Activated T-helper 2 cell treated with anti-CD3 and anti-CD28 coated beads, Interferon-gamma antibody, Interleukin-2, Interleukin-4, amounts not matched to agents 10 μg/mL and 5 μg/mL and 100 μg/mL, durations not matched to agents 14 hours and 24 hours and 36 hours (primary cell): ENCODE data around the gene LRRC8D. TPM values are rescaled to one million over a fixed set of nuclear protein-coding genes. Genes with fewer than 3 reads are reported as not detected.
"Not testable (repeated sequence)": the region's sequence is repeated elsewhere in the genome, so short reads cannot be mapped to it uniquely, and the experiment has no call there.

Source experiments
- DNase-seq: peaks from one replicate; pipeline ENCODE4 v3.0.0; 2021; ENCODE audit warnings: low spot score
- H3K27ac Mint-ChIP-seq: one replicate; pipeline ENCODE4 v1.8.0; 2021; ENCODE audit warnings: mixed read lengths
- H3K27me3 Mint-ChIP-seq: one replicate; pipeline ENCODE4 v1.8.0; 2021; ENCODE audit warnings: low read depth, mixed read lengths
- H3K36me3 Mint-ChIP-seq: one replicate; pipeline ENCODE4 v1.8.0; 2021; ENCODE audit warnings: low read depth, mixed read lengths
- H3K4me1 Mint-ChIP-seq: one replicate; pipeline ENCODE4 v1.8.0; 2021; ENCODE audit warnings: low read depth, mixed read lengths
- H3K4me3 Mint-ChIP-seq: one replicate; pipeline ENCODE4 v1.8.0; 2021; ENCODE audit warnings: low read depth, mild to moderate bottlenecking, moderate library complexity, mixed read lengths
- H3K9me3 Mint-ChIP-seq: one replicate; pipeline ENCODE4 v1.8.0; 2021; ENCODE audit warnings: mixed read lengths
- intact Hi-C: fragments of 100-400 bp; cut with micrococcal nuclease; formaldehyde crosslinking; loops from one replicate; pipeline ENCODE4 v1.15.1; 2023
- total RNA-seq: library from RNA; stranded (reverse); gene quantifications from 2 replicates; pipeline ENCODE4 v1.2.3, GENCODE V29; 2022

Gene LRRC8D
- total RNA-seq, 1 donor from 2014 or later = 28.6 TPM

- Mint-ChIP-seq H3K27me3 (no peaks in the 10 kb centered on the region), H3K27ac (no peak overlapping the region), H3K36me3 (peaks cover 31% of the 10 kb centered on the region), H3K4me3 (no peak overlapping the region), H3K4me1 (peaks cover 46% of the 10 kb centered on the region), H3K9me3 (no peaks in the 10 kb centered on the region)
- no peak for DNase-seq
- intact Hi-C loops = no loop called here
Observed at GRCh38 chr1:89910268-89910667, 89.4 kb downstream of the LRRC8D start.

GRCh38 chr1:89910780-89911179, 89.9 kb downstream of the LRRC8D start:
- no peak for DNase-seq
- Mint-ChIP-seq H3K4me1 (peaks cover 44% of the 10 kb centered on the region), H3K27ac (no peak overlapping the region), H3K9me3 (no peaks in the 10 kb centered on the region), H3K36me3 (peaks cover 29% of the 10 kb centered on the region), H3K4me3 (no peak overlapping the region), H3K27me3 (no peaks in the 10 kb centered on the region)
- intact Hi-C loops = no loop called here

DNA sequence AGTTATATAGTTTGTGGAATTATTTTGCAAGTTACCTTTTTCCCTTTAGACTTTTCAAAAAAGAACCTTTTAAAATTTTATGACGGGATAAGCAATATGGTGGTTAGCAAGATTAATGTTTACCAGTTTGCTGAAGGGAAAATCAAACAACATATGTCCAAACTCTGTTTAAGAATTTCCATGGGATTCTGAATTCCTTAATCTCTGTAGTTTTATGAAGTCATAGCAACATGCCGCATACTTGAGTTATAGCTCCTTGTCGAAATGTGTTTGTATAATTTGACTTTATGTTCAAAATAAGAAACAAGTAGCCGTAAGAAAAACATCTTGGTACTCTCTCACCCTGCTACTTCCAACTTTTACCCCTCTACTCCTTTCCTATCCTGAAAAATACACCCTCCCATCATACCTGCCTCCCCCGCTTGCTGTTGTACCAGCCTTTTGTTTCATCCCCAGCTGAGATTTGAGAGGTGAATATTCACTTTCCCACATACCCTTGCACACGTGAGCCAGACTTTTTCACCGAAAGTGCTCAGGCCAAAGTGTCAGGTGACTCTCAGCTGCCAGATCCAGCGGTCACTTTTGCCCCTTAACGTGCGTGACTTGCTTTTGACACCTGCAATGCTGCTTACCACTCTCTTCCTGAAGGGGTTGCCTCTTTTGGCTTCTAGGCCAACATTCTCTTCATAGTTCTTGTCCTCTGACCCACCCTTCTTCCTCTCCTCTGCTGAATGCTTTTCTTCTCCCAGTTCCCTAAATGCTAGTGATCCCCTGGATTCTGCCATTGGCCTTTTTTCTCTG, 90.6 kb downstream of the LRRC8D start:
- DNase-seq = no peak
- Mint-ChIP-seq H3K27me3 (no peaks in the 10 kb centered on the region), H3K36me3 (peaks cover 31% of the 10 kb centered on the region), H3K4me1 (peaks cover 38% of the 10 kb centered on the region), H3K27ac (no peak overlapping the region), H3K9me3 (no peaks in the 10 kb centered on the region), H3K4me3 (no peak overlapping the region)
- intact Hi-C loops = no loop called here

DNA sequence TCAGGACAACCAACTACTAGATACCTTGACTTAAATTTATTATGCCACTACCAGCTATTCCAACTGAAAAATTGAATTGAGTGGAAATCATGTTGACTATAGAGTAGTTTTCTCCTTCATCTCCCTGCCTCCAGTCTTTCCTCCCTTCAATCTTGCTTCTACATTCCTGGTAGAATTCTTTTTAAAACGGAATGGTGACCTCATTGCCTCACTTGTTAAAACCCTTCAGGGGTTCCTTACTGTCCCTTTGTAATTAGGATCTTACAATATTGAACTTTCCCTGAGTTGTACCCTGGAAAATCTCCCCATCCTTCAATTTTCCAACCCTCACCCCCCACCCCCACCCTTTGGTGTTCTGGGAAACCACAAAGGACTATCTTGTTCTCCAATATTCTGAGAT, 91.2 kb downstream of the LRRC8D start:
- no peak overlapping the region for H3K4me3 Mint-ChIP-seq
- H3K9me3 Mint-ChIP-seq = no peaks in the 10 kb centered on the region
- DNase-seq = no peak
- H3K4me1 Mint-ChIP-seq = peaks cover 32% of the 10 kb centered on the region
- H3K27me3 Mint-ChIP-seq = no peaks in the 10 kb centered on the region
- H3K27ac Mint-ChIP-seq = no peak overlapping the region
- intact Hi-C loops = no loop called here
- H3K36me3 Mint-ChIP-seq = peaks cover 31% of the 10 kb centered on the region

DNA sequence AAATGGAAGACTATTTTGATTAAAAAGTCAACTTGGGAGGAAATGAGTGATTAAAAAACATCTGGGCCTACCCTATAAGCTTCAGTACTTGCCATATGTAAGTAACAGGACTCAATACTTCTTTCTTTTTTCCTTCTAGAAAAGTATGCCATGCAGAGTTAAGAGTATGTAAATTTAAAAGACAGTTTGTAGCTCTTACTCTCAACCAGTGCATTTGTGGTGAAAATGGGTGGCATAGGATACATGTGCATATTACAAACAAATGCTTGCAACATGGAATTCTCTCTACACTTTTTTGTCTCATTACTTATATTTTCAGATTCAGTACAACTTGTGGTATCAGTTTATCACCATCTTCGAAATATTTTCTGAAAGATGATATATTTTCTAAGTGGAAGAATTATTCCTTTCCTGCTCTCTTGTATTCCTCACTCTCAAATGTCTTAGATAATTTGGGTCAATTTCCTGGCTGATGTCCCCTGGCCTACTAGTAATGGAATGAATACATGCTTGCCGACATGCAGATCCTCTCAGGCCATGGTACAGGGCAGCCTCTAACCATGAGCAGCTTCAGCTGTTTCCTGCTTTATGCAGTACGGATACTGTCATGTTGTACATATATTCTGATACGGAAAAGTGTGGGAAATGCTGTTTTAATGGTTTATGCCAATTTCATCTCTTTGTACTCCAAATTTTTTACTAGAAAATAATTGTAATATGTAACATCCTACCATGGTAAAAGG, 92.7 kb downstream of the LRRC8D start:
- Mint-ChIP-seq H3K4me1 (peaks cover 18% of the 10 kb centered on the region), H3K27me3 (no peaks in the 10 kb centered on the region), H3K9me3 (no peaks in the 10 kb centered on the region), H3K27ac (no peak overlapping the region), H3K36me3 (peaks cover 31% of the 10 kb centered on the region), H3K4me3 (no peak overlapping the region)
- no peak for DNase-seq
- intact Hi-C loops = no loop called here

GRCh38 chr1:89917353-89917752, 96.5 kb downstream of the LRRC8D start:
- no peak overlapping the region for H3K4me3 Mint-ChIP-seq
- no peaks in the 10 kb centered on the region for H3K27me3 Mint-ChIP-seq
- peaks cover 13% of the 10 kb centered on the region for H3K4me1 Mint-ChIP-seq
- intact Hi-C loops = no loop called here
- no peaks in the 10 kb centered on the region for H3K9me3 Mint-ChIP-seq
- DNase-seq = no peak
- no peak overlapping the region for H3K27ac Mint-ChIP-seq
- peaks cover 16% of the 10 kb centered on the region for H3K36me3 Mint-ChIP-seq

GRCh38 chr1:89918127-89918793, 97.4 kb downstream of the LRRC8D start:
- intact Hi-C loops = no loop called here
- Mint-ChIP-seq H3K9me3 (peaks cover under 1% of the 10 kb centered on the region), H3K27me3 (no peaks in the 10 kb centered on the region), H3K27ac (no peak overlapping the region), H3K4me3 (no peak overlapping the region), H3K36me3 (peaks cover 21% of the 10 kb centered on the region), H3K4me1 (peaks cover 8% of the 10 kb centered on the region)
- no peak for DNase-seq

DNA sequence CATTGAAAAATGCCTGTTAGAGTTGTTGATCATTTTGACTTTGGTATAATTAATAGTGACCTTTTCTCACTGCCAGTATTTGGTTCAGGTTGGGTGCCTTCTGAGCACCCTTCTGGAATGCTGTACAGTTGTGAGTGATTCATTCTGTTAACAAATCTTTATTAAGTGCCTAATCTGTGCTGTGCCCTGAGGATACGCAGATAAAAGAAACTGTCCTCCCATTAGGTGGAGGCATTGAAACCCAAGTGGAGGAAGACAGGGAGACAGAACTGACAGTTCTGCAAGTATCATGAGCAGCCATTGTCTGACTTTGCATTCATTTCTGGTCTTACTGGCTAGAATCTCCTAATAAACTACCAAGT, 97.9 kb downstream of the LRRC8D start:
- H3K4me3 Mint-ChIP-seq = no peak overlapping the region
- peaks cover 6% of the 10 kb centered on the region for H3K9me3 Mint-ChIP-seq
- intact Hi-C loops = no loop called here
- H3K27me3 Mint-ChIP-seq = no peaks in the 10 kb centered on the region
- no peak overlapping the region for H3K27ac Mint-ChIP-seq
- H3K36me3 Mint-ChIP-seq = peaks cover 22% of the 10 kb centered on the region
- peaks cover 5% of the 10 kb centered on the region for H3K4me1 Mint-ChIP-seq
- DNase-seq = no peak

- no peak overlapping the region for H3K27ac Mint-ChIP-seq
- H3K9me3 Mint-ChIP-seq = peaks cover 8% of the 10 kb centered on the region
- no peak for DNase-seq
- intact Hi-C loops = no loop called here
- no peak overlapping the region for H3K4me3 Mint-ChIP-seq
- H3K36me3 Mint-ChIP-seq = peaks cover 26% of the 10 kb centered on the region
- peaks cover 5% of the 10 kb centered on the region for H3K4me1 Mint-ChIP-seq
- no peaks in the 10 kb centered on the region for H3K27me3 Mint-ChIP-seq
Observed at GRCh38 chr1:89919174-89919573, 98.3 kb downstream of the LRRC8D start.

GRCh38 chr1:89922911-89923310, 102.1 kb downstream of the LRRC8D start:
- intact Hi-C loops = no loop called here
- Mint-ChIP-seq H3K36me3 (peaks cover 23% of the 10 kb centered on the region), H3K27me3 (no peaks in the 10 kb centered on the region), H3K4me1 (peaks cover 5% of the 10 kb centered on the region), H3K4me3 (no peak overlapping the region), H3K9me3 (peaks cover 8% of the 10 kb centered on the region), H3K27ac (no peak overlapping the region)
- DNase-seq = no peak

DNA sequence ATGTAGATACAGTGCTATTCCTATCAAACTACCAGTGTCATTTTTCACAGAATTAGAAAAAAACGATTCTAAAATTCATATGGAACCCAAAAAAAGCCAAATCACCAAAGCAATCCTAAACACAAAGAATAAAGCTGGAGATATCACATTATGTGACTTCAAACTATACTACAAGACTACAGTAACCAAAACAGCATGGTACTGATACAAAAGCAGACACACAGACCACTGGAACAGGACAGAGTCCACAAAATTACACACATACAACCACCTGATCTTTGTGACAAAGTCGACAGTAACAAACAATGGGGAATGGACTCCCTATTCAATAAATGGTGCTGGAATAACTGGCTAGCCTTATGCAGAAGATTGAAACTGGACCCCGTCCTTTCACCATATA, 102.7 kb downstream of the LRRC8D start:
- Mint-ChIP-seq H3K4me3 (no peak overlapping the region), H3K36me3 (peaks cover 23% of the 10 kb centered on the region)

DNA sequence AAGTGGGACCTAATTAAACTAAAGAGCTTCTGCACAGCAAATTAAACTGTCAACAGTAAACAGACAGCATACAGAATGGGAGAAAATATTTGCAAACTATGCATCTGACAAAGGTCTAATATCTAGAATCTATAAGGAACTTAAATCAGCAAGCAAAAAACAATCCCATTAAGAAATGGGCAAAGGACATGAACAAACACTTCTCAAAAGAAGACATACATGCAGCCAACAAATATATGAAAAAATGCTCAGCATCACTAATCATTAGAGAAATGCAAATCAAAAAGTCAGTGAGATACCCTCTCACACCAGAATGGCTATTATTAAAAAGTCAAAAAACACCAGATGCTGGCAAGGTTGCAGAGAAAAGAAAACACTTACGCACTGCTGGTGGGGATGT, 103.2 kb downstream of the LRRC8D start:
- intact Hi-C loops, DNase-seq, H3K9me3 Mint-ChIP-seq, H3K4me3 Mint-ChIP-seq, H3K27me3 Mint-ChIP-seq, H3K4me1 Mint-ChIP-seq, H3K27ac Mint-ChIP-seq: not testable (repeated sequence)
- peaks cover 23% of the 10 kb centered on the region for H3K36me3 Mint-ChIP-seq

More for the DNA sequence above, 102.7 kb downstream of the LRRC8D start:
- Mint-ChIP-seq H3K27ac (no peak overlapping the region), H3K4me1 (peaks cover 5% of the 10 kb centered on the region), H3K27me3 (no peaks in the 10 kb centered on the region), H3K9me3 (peaks cover 8% of the 10 kb centered on the region)
- no peak for DNase-seq
- intact Hi-C loops = no loop called here

- H3K4me3 Mint-ChIP-seq = no peak overlapping the region
- H3K36me3 Mint-ChIP-seq = peaks cover 29% of the 10 kb centered on the region
- no peaks in the 10 kb centered on the region for H3K27me3 Mint-ChIP-seq
- H3K4me1 Mint-ChIP-seq = peaks cover 4% of the 10 kb centered on the region
- H3K9me3 Mint-ChIP-seq = peaks cover 8% of the 10 kb centered on the region
- intact Hi-C loops = no loop called here
- H3K27ac Mint-ChIP-seq = no peak overlapping the region
- DNase-seq = no peak
Observed at GRCh38 chr1:89927049-89927448, 106.2 kb downstream of the LRRC8D start.
